Measurements from ENCODE around the gene TUT4.

Gene TUT4

GRCh38 chr1:52463891-52464290, 89.0 kb downstream of the TUT4 start:
- no peak for DNase-seq

DNA sequence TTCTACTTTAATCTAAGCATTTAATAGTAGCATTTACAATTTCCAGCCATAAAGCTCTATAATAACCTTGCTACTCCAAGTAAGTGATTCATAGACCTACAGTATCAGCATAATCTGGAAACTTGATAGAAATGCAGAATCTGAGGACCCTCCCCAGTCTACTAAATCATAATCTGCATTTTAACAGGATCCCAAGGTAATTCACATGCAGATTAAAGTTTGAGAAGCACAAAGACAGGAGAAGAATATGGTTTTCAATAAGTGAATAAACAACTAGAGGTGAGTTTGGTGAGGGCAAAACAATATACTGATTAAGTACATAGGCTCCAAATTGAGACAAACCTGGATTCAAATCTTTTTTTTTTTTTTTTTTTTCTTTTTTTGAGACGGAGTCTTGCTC, 91.1 kb downstream of the TUT4 start:
- DNase-seq = no peak

DNA sequence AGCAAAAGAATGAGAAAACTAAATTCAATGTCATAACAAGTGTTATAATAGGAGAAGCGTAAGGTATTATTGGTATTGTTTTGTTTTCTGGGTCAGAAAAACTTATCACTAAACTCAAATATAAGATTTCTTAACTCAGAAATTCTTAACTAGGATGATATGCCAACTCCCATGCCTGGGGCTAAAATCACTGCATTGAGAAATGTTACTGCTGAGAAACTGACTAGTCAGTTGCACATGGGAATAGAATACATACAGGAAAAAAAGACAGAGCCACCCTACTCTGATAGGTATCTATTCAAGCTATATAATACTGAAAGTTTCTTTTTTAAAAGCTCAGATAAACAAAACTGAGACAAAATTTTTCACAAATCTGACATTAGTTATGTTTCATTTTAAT, 92.2 kb downstream of the TUT4 start:
- DNase-seq = no peak

- DNase-seq = no peak
Measured at GRCh38 chr1:52455686-52456085, 97.2 kb downstream of the TUT4 start.

DNA sequence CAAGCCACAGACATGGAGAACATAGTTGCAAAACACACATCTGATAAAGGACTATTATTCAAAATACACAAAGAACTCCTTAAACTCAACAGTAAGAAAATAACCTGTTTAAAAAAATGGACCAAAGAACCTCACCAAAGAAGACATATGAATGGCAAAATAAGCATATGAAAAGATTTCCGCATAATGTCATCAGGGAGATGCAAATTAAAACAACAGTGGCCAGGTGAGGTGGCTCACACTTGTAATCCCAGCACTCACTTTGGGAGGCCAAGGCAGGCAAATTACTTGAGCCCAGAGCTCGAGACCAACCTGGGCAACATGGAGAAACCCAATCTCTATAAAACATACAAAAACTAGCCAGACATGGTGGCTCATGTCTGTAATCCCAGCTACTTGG, 98.1 kb downstream of the TUT4 start:
- DNase-seq = no peak

- no peak for DNase-seq
Measured at GRCh38 chr1:52454127-52454526, 98.8 kb downstream of the TUT4 start.

- no peak for DNase-seq
Measured at GRCh38 chr1:52444463-52444862, 108.4 kb downstream of the TUT4 start.

GRCh38 chr1:52439976-52440375, 112.9 kb downstream of the TUT4 start:
- no peak for DNase-seq

DNA sequence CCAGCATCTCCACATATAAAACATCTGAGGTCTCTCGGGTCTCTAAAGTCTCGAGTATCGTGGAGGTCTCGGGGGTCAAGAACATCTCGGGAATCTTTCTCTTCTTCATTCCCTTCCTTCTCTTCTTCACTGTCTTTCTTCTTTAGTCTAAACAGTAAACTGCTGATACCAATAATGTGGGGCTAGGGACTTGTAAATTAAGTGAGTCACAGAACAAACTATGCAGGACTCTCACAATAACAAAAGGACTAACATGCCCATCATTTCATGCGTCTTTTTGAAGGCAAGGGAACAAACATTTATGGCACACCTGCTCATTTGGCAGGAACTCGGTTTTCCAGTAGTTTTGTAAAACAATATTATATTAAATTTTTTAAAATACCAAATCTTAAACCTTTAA, 116.1 kb downstream of the TUT4 start:
- DNase-seq = no peak

DNA sequence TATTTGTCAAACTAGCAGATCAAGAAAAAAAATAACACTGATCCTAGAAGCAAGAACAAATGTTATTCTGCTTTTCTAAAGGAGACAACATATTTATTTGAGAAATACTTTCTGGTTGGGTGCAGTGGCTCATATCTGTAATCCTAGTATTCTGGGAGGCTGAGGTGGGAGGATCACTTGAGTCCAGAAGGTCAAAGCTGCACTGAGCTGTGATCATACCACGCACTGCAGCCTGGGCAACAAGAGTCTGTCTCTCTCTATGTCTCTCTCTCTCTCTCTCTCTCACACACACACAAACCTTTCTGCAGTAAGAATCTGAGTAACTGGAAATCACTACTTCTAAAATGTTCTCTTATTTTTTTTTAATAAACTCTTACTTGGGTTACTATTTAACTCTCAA, 117.2 kb downstream of the TUT4 start:
- DNase-seq = no peak

- DNase-seq = no peak
Measured at GRCh38 chr1:52435211-52435610, 117.7 kb downstream of the TUT4 start.

DNA sequence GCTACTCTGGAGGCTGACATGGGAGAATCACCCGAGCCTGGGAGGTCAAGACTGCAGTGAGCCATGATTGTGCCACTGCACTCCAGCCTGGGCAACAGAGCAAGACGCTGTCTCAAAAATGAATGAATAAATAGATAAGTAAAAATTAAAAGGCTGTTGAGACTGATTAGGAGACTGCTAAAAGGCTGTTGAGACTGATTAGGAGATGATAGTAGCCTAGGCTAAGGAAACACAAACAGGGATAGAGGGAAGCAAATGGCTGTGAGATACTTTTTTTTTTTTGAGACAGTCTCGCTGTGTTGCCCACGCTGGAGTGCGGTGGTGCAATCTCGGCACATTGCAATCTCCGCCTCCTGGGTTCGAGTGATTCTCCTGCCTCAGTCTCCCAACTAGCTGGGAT, 120.1 kb downstream of the TUT4 start:
- no peak for DNase-seq

DNA sequence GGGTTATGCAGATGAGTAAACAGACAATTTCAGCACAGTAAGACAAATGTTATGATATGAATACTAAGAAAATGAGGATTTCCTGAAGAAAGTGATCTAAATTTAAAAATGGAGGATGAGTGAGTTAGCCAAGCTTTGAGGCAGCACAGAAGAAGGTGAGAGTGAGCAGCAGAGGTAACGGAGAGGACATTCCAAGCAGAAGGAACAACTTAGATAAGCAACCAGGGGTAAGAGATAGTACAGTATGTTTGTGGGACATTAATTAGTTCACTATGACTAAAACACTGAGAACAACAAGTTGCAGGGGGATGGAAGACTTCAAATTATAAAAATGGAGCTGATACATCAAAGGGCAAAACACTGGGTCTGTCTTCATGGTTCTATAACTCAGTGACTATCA, 125.7 kb downstream of the TUT4 start:
- DNase-seq = no peak

- DNase-seq = no peak
Measured at GRCh38 chr1:52426371-52426770, 126.5 kb downstream of the TUT4 start.

- no peak for DNase-seq
Measured at GRCh38 chr1:52424813-52425212, 128.1 kb downstream of the TUT4 start.

DNA sequence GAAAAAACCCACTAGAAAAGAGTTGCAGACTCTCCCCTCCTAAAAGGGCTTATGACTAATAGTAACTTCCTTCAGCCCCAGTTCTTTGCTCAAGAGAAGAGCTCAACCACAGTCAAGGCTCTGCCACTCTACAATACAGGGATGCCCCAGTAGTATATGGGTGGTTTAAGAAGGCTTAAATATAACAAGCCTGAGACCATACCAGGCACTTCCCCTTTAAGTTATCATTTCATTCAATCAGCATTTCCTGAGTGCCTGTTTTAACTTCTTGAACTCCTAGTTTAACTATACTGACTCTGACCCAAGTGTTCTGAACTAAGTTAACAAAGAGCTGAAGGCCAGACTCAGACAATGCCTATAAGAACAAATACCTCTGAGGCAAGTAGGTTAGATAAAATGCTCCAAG, 128.7 kb downstream of the TUT4 start:
- no peak for DNase-seq

DNA sequence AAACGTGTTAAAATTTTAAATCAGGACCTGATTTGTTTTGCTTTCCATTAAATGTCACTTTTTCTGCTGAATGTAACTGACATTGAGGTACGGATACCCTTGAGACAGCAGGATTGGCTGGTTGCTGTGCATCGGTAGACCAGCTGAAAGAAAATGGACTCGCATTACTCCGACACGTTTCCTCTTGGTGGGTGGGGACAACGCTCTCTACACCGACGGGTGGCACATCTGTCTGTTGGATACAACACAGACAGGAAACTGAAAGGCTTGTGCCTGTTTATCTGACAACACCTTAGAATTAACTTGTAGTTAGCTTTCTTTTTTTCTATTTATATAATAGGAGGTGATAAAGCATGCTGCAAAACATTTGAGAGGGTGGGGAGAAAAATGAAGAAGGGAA, 129.1 kb downstream of the TUT4 start:
- no peak for DNase-seq

GRCh38 chr1:52423055-52423454, 129.8 kb downstream of the TUT4 start:
- no peak for DNase-seq

- DNase-seq = no peak
Measured at GRCh38 chr1:52420713-52421112, 132.2 kb downstream of the TUT4 start.

GRCh38 chr1:52416811-52417210, 136.1 kb downstream of the TUT4 start:
- DNase-seq = no peak

DNA sequence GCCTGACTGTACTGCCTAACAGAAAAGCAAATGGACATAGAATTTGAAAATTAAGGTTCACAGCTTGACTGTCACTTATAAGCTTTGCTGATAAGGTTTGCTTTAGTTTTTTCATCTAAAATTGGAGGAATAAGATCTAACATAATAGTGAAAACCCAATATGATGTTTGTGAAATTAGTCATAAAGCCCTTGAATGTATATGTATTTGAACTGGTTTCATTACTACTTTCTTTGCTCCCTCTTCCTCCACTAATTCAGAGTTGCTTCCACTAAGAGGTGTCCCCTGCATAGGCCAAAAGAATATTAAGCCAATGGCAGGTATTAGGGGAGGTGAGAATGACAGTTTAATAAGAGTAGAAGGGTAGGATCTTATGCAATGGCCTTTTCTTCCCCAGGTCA, 137.9 kb downstream of the TUT4 start:
- DNase-seq = no peak

GRCh38 chr1:52413410-52413989, 139.4 kb downstream of the TUT4 start:
- no peak for DNase-seq

DNA sequence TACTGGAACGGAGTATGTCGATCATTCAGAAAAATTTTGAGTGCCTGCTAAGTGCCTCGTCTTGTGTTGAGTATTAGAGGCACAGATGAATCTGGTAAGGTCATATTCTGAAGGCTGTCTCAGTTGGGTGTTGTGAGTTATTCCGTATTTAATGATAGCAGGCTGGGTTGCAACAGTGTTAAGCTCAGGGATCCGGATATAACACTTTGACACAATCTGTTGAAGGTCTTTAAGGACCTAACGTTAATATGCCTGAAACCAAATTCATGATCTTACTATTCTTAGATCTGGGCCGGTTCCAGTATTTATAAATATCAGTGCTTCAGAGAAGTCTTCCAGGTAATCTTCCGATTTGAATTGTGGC, 147.9 kb downstream of the TUT4 start:
- DNase-seq = no peak

DNA sequence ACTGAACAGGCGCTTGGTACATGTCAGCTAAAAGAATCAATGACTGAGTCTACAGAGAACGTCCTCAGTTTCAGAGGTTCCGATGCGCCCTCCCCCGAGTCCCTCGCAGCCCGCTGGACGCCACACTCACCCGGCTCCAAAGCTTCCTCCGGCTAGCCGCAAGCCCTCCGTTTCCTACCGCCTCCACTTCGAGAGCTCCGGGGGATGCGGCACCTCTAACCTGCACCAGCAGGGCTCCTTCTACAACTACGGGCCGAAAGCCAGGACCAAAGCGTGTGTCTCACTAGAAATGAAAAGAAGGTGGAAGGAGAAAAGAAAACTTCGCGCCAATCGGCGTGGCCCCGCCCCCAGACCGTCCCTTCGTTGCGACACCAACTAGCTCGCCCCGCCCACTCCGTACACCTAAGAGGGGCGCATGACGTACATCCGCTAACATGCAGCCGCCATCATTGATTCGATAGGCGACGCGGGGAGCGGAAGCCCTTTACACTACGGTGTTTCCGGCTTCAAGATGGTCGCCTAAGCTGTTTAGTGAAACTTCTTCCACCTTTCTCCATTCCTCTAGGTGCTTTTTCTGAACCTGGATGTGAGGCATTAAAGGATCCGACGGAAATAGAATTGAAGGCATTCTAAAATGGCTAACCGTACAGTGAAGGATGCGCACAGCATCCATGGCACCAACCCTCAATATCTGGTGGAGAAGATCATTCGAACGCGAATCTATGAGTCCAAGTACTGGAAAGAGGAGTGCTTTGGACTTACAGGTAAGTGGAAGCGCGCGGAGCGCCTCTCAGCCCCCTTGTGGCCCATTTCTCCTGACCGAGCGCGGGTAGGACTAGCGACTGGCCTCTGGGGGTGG, 148.5 kb downstream of the TUT4 start, which contains the start of the genes ORC1 and PRPF38A:
Gene ORC1 (minus strand): TSS at position 308 of the 859 bp plus-strand sequence. CDS start 2,200 bp downstream, outside the sequence.
Gene PRPF38A (plus strand): TSS at position 487 of the 859 bp plus-strand sequence. CDS start 148 bp downstream, at position 635.
- peak; percentile 92 for DNase-seq
